PC-3 (cell line): ENCODE measurements around the gene OVCH2. TPM values are rescaled to one million over a fixed set of nuclear protein-coding genes. Genes with fewer than 3 reads are reported as not detected.
A peak's percentile ranks its signal among the peaks of the same experiment; 100 is the strongest.

Source experiments
- ATAC-seq: fragments of 200-7000 bp; cut with Tn5 transposase; 2 replicates; pipeline ENCODE4 v1.9.1; 2020; ENCODE audit warnings: mild to moderate bottlenecking, moderate library complexity
- BruUV-seq: library from RNA; stranded (reverse); fragments of 400-500 nt; replicated peaks from 2 replicates; lab custom pipeline; 2021; lab: Mats Ljungman, UMichigan
- CTCF ChIA-PET: fragments of 300-600 bp; sonication (Branson Sonifier 250); formaldehyde crosslinking; loops from one replicate; lab custom pipeline; 2022; ENCODE audit warnings: antibody characterized with exemption; lab: Charles Lee
- POLR2A ChIA-PET: fragments of 300-600 bp; sonication (Branson Sonifier 250); formaldehyde crosslinking; loops from one replicate; lab custom pipeline; 2022; ENCODE audit warnings: antibody characterized with exemption; ENCODE audit not compliant: unreplicated experiment; lab: Charles Lee
- DNase-seq: peaks from one replicate; pipeline ENCODE4 v3.0.0-alpha.2; 2015
- H2AFZ ChIP-seq: fragments of 300-600 bp; sonication (generic); 2 replicates; pipeline ENCODE4 v1.6.0; 2016; ENCODE audit warnings: antibody characterized with exemption, low read length
- H3F3A ChIP-seq: fragments of 300-600 bp; sonication (generic); one replicate; pipeline ENCODE4 v1.6.0; 2017; ENCODE audit warnings: antibody characterized with exemption, low read length, control low read depth, mild to moderate bottlenecking; ENCODE audit not compliant: unreplicated experiment
- H3K27ac ChIP-seq: fragments of 300-600 bp; sonication (generic); 2 replicates; pipeline ENCODE4 v1.5.1; 2016; ENCODE audit warnings: mild to moderate bottlenecking, low read length
- H3K27me3 ChIP-seq: fragments of 300-600 bp; sonication (generic); 2 replicates; pipeline ENCODE4 v1.6.1; 2016; ENCODE audit warnings: low read length, mixed read lengths
- H3K36me3 ChIP-seq: fragments of 300-600 bp; sonication (generic); 2 replicates; pipeline ENCODE4 v1.6.1; 2016; ENCODE audit warnings: low read depth, mixed run types, low read length, mixed read lengths
- H3K4me1 ChIP-seq: fragments of 300-600 bp; sonication (generic); 2 replicates; pipeline ENCODE4 v1.5.1; 2016; ENCODE audit warnings: low read length; ENCODE audit not compliant: insufficient read depth
- H3K4me2 ChIP-seq: fragments of 300-600 bp; sonication (generic); 2 replicates; pipeline ENCODE4 v1.6.0; 2016; ENCODE audit warnings: low read length
- H3K4me3 ChIP-seq: fragments of 300-600 bp; sonication (generic); 2 replicates; pipeline ENCODE4 v1.5.1; 2016; ENCODE audit warnings: mild to moderate bottlenecking, low read length, mixed read lengths
- H3K79me2 ChIP-seq: fragments of 300-600 bp; sonication (generic); 2 replicates; pipeline ENCODE4 v1.6.1; 2017; ENCODE audit warnings: low read length, mixed read lengths
- H3K9ac ChIP-seq: fragments of 300-600 bp; sonication (generic); 2 replicates; pipeline ENCODE4 v1.6.0; 2016; ENCODE audit warnings: mild to moderate bottlenecking, low read length
- H3K9me2 ChIP-seq: fragments of 300-600 bp; sonication (generic); replicated peaks from 2 replicates; pipeline ENCODE4 v1.6.1; 2016; ENCODE audit warnings: mixed run types, low read length, mixed read lengths
- H3K9me3 ChIP-seq: fragments of 300-600 bp; sonication (generic); 2 replicates; pipeline ENCODE4 v1.6.1; 2016; ENCODE audit warnings: low read length, mixed read lengths
- H4K20me1 ChIP-seq: fragments of 300-600 bp; sonication (generic); 2 replicates; pipeline ENCODE4 v1.6.1; 2016; ENCODE audit warnings: low read length, mixed read lengths
- CTCF ChIP-seq: fragments of 300-600 bp; sonication (generic); conservative IDR thresholded peaks from 2 replicates; pipeline ENCODE4 v1.5.1; 2017; ENCODE audit warnings: antibody characterized with exemption, low read depth, mild to moderate bottlenecking, low read length
- EZH2 ChIP-seq: fragments of 300-600 bp; sonication (generic); IDR thresholded peaks from one replicate; pipeline ENCODE4 v1.6.1; 2017; ENCODE audit warnings: antibody characterized with exemption, mild to moderate bottlenecking, low read length; ENCODE audit not compliant: unreplicated experiment
- EZH2phosphoT487 ChIP-seq: fragments of 300-600 bp; sonication (generic); IDR thresholded peaks from 2 replicates; pipeline ENCODE4 v1.6.1; 2018; ENCODE audit warnings: mild to moderate bottlenecking, antibody characterized with exemption, low read length, borderline replicate concordance
- intact Hi-C: fragments of 100-400 bp; cut with micrococcal nuclease; formaldehyde crosslinking; loops from 2 replicates; pipeline ENCODE4 v1.9.0; 2023
- total RNA-seq: library from RNA; depleted of rRNA; stranded (reverse); fragments of >200 nt; gene quantifications from 2 replicates; pipeline ENCODE4 v1.2.3, GENCODE V29; 2014

The OVCH2 gene
- total RNA-seq, 1 experiment from 2014 or later, result not detected

GRCh38 chr11:7694235-7694634 is 12.0 kb downstream of the OVCH2 start:
- no peaks in the 10 kb centered on the region for H3K36me3 ChIP-seq
- peak overlapping the region; percentile 55; the same call in 1 of the 2 replicates for H3K4me3 ChIP-seq
- no peaks in the 10 kb centered on the region for H3K9me3 ChIP-seq
- ATAC-seq (peak; percentile 11; the same call in 1 of the 2 replicates), DNase-seq (no peak)
- H3K9me2 ChIP-seq, result no peaks in the 10 kb centered on the region
- H3K4me1 ChIP-seq, result no peaks in the 10 kb centered on the region
- H3K4me2 ChIP-seq, result peak overlapping the region; percentile 66
- no peak overlapping the region for H3K9ac ChIP-seq
- intact Hi-C loops, result loop anchor here (1.0 to 5.0 kb wide), 3 partner anchors 123 to 595 kb away; partner anchors contain the start of gene PPFIBP2
- no TSS peak for BruUV-seq
- peaks cover 43% of the 10 kb centered on the region for H3K27me3 ChIP-seq
- H4K20me1 ChIP-seq, result no peaks in the 10 kb centered on the region
- no peak for TF ChIP-seq CTCF
- no peak for TF ChIP-seq EZH2phosphoT487
- no peak for TF ChIP-seq EZH2
- no peaks in the 10 kb centered on the region for H3F3A ChIP-seq
- ChIA-PET POLR2A (no interaction called here), CTCF (interaction anchor here (0.6 to 0.7 kb wide), 2 partner anchors 123 to 1447 kb away, joined by 8 to 9 read pairs; no protein-coding TSS in a partner anchor)
- peak overlapping the region; percentile 15; the same call in 1 of the 2 replicates for H2AFZ ChIP-seq
- H3K27ac ChIP-seq, result no peak overlapping the region
- H3K79me2 ChIP-seq, result no peaks in the 10 kb centered on the region

GRCh38 chr11:7692426-7692825 is 13.9 kb downstream of the OVCH2 start:
- Histone ChIP-seq H2AFZ (no peak overlapping the region), H3K4me1 (no peaks in the 10 kb centered on the region), H3F3A (no peaks in the 10 kb centered on the region), H3K36me3 (no peaks in the 10 kb centered on the region), H3K27me3 (peaks cover 26% of the 10 kb centered on the region), H4K20me1 (no peaks in the 10 kb centered on the region), H3K79me2 (no peaks in the 10 kb centered on the region), H3K4me2 (no peak overlapping the region), H3K9me2 (no peaks in the 10 kb centered on the region), H3K27ac (no peak overlapping the region), H3K4me3 (no peak overlapping the region), H3K9ac (no peak overlapping the region), H3K9me3 (no peaks in the 10 kb centered on the region)
- ATAC-seq, result no peak
- no peak for DNase-seq
- no TSS peak for BruUV-seq
- ChIA-PET POLR2A (no interaction called here), CTCF (interaction anchor here (0.8 kb wide), 1 partner anchor 36 kb away, joined by 4 read pairs; no protein-coding TSS in a partner anchor)
- TF ChIP-seq CTCF (no peak), EZH2phosphoT487 (no peak), EZH2 (no peak)
- intact Hi-C loops, result loop anchor here (5.0 kb wide), 1 partner anchor 180 kb away; the partner anchor contains the start of gene PPFIBP2

GRCh38 chr11:7691759-7692350 is 14.4 kb downstream of the OVCH2 start:
- ATAC-seq (no peak), DNase-seq (no peak)
- Histone ChIP-seq H3K27me3 (peaks cover 23% of the 10 kb centered on the region), H4K20me1 (no peaks in the 10 kb centered on the region), H3K4me3 (no peak overlapping the region), H3K4me2 (no peak overlapping the region), H3K9me3 (no peaks in the 10 kb centered on the region), H3K4me1 (no peaks in the 10 kb centered on the region), H3F3A (no peaks in the 10 kb centered on the region), H3K9me2 (no peaks in the 10 kb centered on the region), H3K27ac (no peak overlapping the region), H3K9ac (no peak overlapping the region), H3K36me3 (no peaks in the 10 kb centered on the region), H2AFZ (no peak overlapping the region), H3K79me2 (no peaks in the 10 kb centered on the region)
- intact Hi-C loops, result loop anchor here (5.0 kb wide), 1 partner anchor 180 kb away; the partner anchor contains the start of gene PPFIBP2
- CTCF ChIA-PET, result interaction anchor here (0.8 kb wide), 1 partner anchor 37 kb away, joined by 4 read pairs; no protein-coding TSS in a partner anchor
- BruUV-seq, result no TSS peak
- POLR2A ChIA-PET, result no interaction called here
- TF ChIP-seq EZH2phosphoT487 (no peak), CTCF (no peak), EZH2 (no peak)
